HG03139 (cell line): ENCODE measurements around the gene PEA15.

ENCODE experiments used
- ATAC-seq: cut with Tn5 transposase; IDR thresholded peaks from one replicate; pipeline ENCODE4 v1.9.1; 2021; ENCODE audit not compliant: unreplicated experiment

The PEA15 gene, protein sequence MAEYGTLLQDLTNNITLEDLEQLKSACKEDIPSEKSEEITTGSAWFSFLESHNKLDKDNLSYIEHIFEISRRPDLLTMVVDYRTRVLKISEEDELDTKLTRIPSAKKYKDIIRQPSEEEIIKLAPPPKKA

DNA sequence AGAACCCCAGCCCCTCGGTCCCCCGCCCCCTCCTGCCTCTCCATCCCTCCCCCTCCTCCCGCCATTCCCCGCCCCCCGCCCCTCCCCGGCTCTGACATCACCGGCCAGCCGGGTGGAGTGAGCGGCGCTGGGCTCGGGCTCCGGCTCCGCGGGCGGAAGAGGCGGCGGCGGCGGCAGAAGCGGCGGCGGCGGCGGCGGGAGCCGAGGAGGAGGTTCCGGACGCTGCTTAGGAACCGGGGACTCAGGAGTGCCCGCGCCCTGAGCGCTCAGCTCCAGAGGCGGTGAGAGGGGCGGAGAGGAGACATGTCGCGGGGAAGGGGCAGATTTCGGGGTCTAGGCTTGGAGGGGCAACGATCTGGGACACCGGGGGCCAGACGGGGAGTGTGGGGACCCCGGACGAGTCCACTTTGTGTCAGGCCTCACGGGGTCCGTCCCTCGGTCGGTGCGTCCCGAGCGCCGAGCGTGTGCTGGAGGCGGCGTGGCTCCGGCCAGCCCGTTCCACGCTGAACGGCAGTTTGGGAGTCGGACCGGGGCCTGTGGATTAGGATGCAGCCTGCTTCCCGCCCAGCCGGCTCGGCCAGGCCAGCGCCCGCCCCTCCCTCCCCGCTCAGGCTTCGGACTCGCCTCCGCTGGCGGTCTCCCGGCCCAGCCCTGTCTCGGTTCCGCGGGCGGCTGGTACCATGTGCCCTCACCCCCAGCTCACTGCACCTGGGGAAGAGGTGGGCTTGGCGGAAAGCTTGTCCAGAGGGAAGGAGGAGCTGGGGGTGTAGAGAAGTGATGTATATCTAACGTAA is at the start of gene PEA15:
Gene PEA15 (plus strand): TSS at position 143 of the 794 bp plus-strand sequence. CDS start 6,161 bp downstream, outside the sequence.
- no peak for ATAC-seq

GRCh38 chr1:160156361-160156760 is 48.8 kb upstream of the PEA15 start:
- ATAC-seq, result no peak

DNA sequence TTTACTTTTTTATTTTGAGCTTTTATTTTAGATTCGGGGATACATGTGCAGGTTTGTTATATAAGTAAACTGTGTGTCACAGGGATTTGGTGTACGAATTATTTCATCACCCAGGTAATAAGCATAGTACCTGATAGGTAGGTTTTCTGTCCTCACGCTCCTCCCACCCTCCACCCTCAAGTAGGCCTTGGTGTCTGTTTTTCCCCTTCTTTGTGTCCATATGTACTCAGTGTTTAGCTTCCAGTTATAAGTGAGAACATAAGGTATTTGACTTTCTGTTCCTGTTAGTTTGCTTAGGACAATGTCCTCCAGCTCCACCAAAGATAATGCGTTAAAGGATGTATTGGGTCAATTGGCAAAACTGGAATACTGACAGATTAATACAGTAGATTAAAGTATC is 48.0 kb upstream of the PEA15 start:
- no peak for ATAC-seq

DNA sequence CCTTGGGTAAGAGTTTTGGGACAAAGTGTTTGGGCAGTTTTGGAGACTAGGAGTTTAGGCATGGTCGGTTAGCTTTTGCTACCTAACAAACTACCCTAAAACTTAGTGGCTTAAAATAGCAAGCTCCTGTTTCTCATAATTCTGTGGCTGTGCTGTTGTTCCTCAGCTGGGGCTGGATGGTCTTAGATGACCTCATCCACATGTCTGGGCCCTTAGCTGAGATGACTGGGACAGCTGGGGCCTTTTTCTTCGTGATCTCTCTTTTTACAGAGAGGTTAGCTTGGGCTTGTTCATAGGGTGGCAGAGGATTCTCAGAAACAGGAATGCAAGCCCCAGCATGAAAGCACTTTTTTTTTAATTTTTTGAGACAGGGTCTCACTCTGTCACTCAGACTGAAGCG is 47.2 kb upstream of the PEA15 start:
- ATAC-seq, result no peak

GRCh38 chr1:160158534-160158933 is 46.6 kb upstream of the PEA15 start:
- ATAC-seq, result no peak

DNA sequence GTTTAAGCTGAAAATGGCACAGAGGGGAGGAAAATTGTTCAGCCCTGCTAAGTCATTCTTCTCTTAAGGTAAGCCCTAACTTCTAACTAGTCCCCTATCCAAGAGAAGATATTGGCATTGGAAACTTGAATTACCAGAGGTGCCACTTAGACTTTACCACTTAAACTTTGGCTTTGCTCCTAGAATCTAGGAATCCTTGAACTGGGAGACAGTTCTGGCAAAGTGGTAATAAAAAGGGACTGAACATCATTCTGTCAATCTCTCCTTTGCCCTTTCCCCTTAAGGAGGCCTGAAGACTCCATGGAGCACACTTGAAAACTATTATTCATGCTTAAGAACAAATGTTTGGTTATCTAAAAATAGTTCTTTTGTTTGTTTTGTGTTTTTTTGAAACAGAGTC is 45.3 kb upstream of the PEA15 start:
- ATAC-seq, result no peak

DNA sequence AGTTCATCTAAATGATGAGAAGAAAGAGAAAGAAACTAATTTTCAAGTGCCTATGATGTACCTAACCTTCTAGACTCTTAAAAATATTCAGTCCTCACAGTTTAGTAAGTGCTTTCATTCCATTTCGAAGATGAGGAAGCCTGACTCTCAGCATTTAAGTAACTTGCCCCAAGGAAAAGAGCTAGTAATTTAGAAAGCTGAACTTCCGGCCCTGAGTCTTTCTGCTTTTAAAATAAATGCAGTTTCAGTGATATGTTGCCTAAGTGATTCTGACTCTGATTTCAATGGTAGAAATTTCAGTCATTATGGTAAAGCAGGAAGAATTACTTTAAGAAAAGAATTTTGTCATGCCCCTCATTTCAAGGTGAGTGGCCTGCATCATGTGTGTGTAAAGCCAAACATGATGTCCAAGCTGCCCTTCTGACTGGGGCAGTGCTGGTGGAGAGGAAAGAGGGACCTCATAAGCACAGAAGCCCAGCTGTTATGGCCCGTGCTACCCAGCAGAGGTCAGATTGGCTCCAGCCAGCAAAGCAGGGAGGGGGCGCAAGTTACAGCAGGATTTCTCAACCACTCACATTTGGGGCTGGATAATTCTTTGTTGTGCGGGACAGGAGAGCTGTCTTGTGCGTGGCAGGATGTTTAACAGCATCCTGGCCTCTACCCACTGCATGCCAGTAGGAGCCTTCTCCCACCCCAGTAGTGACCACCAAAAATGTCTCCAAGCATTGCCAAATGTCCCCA is 43.0 kb upstream of the PEA15 start:
- no peak for ATAC-seq

- no peak for ATAC-seq
These were observed 42.3 kb upstream of the PEA15 start for GRCh38 chr1:160162931-160163330.

GRCh38 chr1:160163615-160164014 is 41.6 kb upstream of the PEA15 start:
- ATAC-seq, result no peak

DNA sequence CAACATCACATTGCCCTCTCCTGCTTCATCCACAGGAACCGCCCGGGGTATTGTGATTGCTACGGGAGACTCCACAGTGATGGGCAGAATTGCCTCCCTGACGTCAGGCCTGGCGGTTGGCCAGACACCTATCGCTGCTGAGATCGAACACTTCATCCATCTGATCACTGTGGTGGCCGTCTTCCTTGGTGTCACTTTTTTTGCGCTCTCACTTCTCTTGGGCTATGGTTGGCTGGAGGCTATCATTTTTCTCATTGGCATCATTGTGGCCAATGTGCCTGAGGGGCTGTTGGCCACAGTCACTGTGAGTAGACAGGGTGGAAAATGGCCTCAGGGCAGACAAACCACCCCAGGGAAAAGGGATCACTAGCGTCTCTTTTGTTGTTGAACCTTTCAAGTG is 41.1 kb upstream of the PEA15 start:
- no peak for ATAC-seq

DNA sequence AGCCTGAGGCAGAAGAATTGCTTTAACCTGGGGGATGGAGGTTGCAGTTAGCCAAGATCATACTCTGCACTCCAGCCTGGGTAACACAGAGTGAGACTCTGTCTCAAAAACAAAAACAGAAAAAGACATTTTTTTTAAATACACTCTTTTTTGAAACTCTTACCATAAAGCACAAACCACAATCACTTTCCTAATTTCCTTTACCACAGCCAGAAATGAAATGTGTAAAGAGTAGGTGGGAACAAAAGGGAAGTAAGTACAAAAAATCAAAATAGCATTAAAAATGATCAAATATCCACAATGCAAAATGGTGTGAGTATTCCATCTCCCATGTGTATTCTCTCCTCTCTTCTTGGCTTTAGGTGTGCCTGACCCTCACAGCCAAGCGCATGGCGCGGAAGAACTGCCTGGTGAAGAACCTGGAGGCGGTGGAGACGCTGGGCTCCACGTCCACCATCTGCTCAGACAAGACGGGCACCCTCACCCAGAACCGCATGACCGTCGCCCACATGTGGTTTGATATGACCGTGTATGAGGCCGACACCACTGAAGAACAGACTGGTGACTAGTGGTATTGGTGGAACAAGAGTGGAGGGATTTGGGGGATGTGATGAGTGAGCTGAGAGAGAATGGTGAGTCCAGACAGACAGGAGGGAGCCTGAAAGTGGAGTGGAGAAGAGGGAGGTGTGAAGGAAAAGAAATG is 38.9 kb upstream of the PEA15 start:
- no peak for ATAC-seq

- ATAC-seq, result no peak
These were observed 38.1 kb upstream of the PEA15 start for GRCh38 chr1:160167056-160167455.

DNA sequence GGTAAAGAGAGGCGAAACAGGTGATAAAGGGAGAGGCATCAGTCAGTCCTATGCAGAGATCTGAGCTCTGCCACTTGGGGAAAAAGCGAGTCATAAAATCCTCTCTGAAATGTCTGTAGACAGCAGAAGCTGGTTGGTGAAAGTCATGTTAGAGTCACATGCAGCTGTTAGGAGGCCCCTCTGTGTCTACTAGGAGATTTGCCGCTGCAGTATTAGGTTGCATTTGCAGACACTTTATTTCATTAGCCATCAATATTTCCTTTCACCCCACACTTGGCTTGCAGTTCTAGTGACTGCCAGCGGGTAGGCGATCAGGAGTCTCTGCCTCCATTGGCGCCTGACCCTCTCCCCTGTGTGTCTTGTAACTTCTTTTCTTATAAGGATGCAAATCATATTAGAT is 37.6 kb upstream of the PEA15 start:
- no peak for ATAC-seq

DNA sequence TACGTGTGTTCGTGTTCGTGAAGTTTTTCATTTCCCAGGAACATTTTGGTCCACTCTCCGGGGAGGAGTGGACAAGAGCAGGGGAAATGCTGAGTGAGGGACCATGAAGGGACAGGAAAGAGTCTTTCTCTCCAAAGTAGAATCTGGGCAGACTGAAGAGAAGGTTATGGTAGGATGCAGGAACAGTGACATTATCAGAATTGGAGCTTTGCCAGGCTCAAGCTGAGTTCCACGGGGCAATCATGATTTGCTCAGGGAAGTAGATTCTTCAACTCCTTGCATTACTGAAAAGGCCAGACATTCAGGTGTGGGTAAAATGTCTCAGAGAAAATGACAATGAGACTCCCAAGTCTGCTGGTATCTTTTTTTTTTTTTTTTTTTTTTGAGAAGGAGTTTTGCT is 37.2 kb upstream of the PEA15 start:
- ATAC-seq, result no peak

DNA sequence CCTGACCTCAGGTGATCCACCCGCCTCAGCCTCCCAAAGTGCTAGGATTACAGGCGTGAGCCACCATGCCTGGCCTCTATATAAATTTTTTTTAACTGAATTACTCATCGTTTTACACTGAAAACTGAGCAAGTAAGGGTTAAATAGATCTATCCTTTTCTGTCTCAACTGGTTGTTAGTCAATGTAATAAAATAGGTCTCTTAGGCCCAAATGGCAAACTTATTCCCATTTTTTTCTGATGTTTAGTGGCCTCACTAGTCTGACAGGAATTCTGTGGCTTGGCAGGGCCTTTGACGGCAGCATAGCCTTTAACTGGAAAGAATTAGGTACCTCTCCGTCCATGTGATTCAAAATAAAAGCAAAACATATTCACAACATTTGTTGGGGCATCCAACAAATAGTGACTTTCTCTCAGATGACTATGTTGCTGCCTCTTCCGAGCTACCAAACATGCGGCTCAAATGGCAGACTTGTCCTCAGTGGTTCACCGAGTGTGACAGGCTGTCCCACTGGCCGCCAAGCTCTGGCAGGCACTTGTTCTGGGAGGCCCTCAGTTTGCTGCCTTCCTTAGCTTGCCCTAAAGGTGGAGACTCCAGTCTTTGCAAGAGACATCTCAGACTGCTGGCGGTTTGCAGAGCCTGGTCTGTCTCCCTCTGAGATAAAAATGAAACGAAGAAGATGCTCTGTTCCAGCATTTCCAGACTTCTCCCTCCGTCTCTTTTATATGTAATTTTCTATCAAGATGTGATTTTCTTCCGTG is 36.4 kb upstream of the PEA15 start:
- ATAC-seq, result no peak

- ATAC-seq, result peak; percentile 69
These were observed 35.4 kb upstream of the PEA15 start for GRCh38 chr1:160169553-160170399.

- no peak for ATAC-seq
These were observed 33.8 kb upstream of the PEA15 start for GRCh38 chr1:160171354-160171753.

GRCh38 chr1:160171980-160172379 is 33.2 kb upstream of the PEA15 start:
- no peak for ATAC-seq

DNA sequence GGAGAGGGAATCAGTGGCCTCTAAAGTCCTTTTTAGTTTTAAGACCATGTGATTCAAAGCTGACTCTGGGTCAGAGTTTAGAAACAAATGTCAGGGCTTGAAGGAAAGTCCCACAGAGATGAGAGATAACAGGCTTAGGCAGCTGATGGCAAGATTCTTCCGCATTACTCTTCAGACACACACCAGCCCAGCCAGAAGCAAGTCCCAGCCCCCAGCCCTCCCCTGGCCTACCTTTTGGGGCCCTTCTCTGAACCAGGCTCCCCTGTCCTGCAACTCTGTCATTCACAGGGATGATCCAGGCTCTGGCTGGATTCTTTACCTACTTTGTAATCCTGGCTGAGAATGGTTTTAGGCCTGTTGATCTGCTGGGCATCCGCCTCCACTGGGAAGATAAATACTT is 28.0 kb upstream of the PEA15 start:
- ATAC-seq, result no peak

GRCh38 chr1:160177667-160178066 is 27.5 kb upstream of the PEA15 start:
- no peak for ATAC-seq
